MM.1S (cell line): ENCODE results near the gene RGL2.
"Not testable (repeated sequence)": the region's sequence is repeated elsewhere in the genome, so short reads cannot be mapped to it uniquely, and the experiment has no call there.

Experiments used
- DNase-seq: peaks from one replicate; pipeline ENCODE4 v3.0.0-alpha.2; 2015
- H2AFZ ChIP-seq: fragments of 300-600 bp; sonication (generic); 2 replicates; pipeline ENCODE4 v1.6.0; 2016; ENCODE audit warnings: antibody characterized with exemption, low read length
- H3F3A ChIP-seq: fragments of 300-600 bp; sonication (generic); 2 replicates; pipeline ENCODE4 v1.6.1; 2016; ENCODE audit warnings: mild to moderate bottlenecking, antibody characterized with exemption, low read length, moderate library complexity, mixed read lengths; ENCODE audit not compliant: insufficient read depth
- H3K27ac ChIP-seq: fragments of 300-600 bp; sonication (generic); 2 replicates; pipeline ENCODE4 v1.5.1; 2016; ENCODE audit warnings: mild to moderate bottlenecking, low read length
- H3K27me3 ChIP-seq: fragments of 300-600 bp; sonication (generic); replicated peaks from 2 replicates; pipeline ENCODE4 v1.6.0; 2016; ENCODE audit warnings: low read length; ENCODE audit not compliant: insufficient read depth
- H3K36me3 ChIP-seq: fragments of 300-600 bp; sonication (generic); replicated peaks from 2 replicates; pipeline ENCODE4 v1.6.1; 2016; ENCODE audit warnings: mild to moderate bottlenecking, low read length, mixed read lengths; ENCODE audit not compliant: insufficient read depth
- H3K4me1 ChIP-seq: fragments of 300-600 bp; sonication (generic); 2 replicates; pipeline ENCODE4 v1.6.1; 2016; ENCODE audit warnings: low read length, mixed read lengths
- H3K4me2 ChIP-seq: fragments of 300-600 bp; sonication (generic); 2 replicates; pipeline ENCODE4 v1.6.0; 2016; ENCODE audit warnings: low read depth, low read length
- H3K4me3 ChIP-seq: fragments of 300-600 bp; sonication (generic); 2 replicates; pipeline ENCODE4 v1.5.1; 2016; ENCODE audit warnings: low read length, mixed read lengths
- H3K79me2 ChIP-seq: fragments of 300-600 bp; sonication (generic); 2 replicates; pipeline ENCODE4 v1.6.1; 2016; ENCODE audit warnings: mixed run types, low read length, mixed read lengths
- H3K9ac ChIP-seq: fragments of 300-600 bp; sonication (generic); 2 replicates; pipeline ENCODE4 v1.6.1; 2016; ENCODE audit warnings: low read length, mixed read lengths
- H3K9me2 ChIP-seq: fragments of 300-600 bp; sonication (generic); replicated peaks from 2 replicates; pipeline ENCODE4 v1.6.1; 2016; ENCODE audit warnings: mild to moderate bottlenecking, low read length, mixed read lengths; ENCODE audit not compliant: insufficient read depth
- H3K9me3 ChIP-seq: fragments of 300-600 bp; sonication (generic); replicated peaks from 2 replicates; pipeline ENCODE4 v1.6.1; 2016; ENCODE audit warnings: mild to moderate bottlenecking, low read length, mixed read lengths; ENCODE audit not compliant: insufficient read depth
- H4K20me1 ChIP-seq: fragments of 300-600 bp; sonication (generic); 2 replicates; pipeline ENCODE4 v1.6.1; 2016; ENCODE audit warnings: mild to moderate bottlenecking, low read length, moderate library complexity, mixed read lengths; ENCODE audit not compliant: insufficient read depth
- EZH2 ChIP-seq: fragments of 300-600 bp; sonication (generic); optimal IDR thresholded peaks from 2 replicates; pipeline ENCODE3; 2017; ENCODE audit warnings: low read depth, mild to moderate bottlenecking, antibody characterized with exemption, low read length, mixed read lengths
- EZH2phosphoT487 ChIP-seq: fragments of 300-600 bp; sonication (generic); IDR thresholded peaks from 2 replicates; pipeline ENCODE4 v1.6.1; 2018; ENCODE audit warnings: antibody characterized with exemption, low read length
- TF ChIP-seq, protein P1 (sequence below): fragments of 300-600 bp; sonication (generic); IDR thresholded peaks from 2 replicates; pipeline ENCODE4 v1.5.1; 2016; ENCODE audit warnings: antibody characterized with exemption, low read length, mixed read lengths

RGL2 gene

DNA sequence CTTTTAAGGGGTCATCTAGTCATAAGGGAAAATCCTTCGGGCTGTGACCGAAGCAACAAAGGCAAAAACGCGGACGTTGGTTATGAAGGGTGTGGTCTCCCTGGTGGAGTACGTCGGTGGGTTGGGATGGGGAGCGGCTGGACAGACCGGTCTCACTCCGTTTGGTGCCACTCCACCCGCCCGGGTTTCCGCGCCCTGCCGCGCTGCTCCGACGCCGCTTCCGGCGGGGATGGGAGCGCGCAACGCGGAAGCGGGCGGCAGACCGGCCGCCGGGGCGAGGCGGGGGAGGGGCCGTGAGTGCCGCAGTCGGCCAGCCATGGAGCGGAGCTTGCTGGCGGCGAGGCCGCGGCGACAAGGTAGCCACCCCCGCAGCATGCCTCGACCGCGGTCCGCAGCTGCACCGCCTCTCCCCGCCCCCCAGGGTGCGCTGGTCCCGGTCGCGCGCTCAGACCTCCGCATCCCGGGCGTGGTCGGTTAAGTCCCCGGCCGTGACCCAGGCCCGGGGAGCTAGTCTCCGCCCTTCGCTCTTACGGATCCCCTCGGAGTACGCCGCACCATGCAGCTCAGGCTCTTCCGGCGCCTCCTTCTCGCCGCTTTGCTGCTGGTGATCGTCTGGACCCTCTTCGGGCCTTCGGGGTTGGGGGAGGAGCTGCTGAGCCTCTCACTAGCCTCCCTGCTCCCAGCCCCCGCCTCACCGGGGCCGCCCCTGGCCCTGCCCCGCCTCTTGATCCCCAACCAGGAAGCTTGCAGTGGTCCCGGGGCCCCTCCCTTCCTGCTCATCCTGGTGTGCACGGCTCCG, 21.7 kb downstream of the RGL2 start, which contains the start of gene B3GALT4:
Gene B3GALT4, plus strand, starts transcription at position 260 of the 799 bp plus-strand sequence. Its CDS starts 297 bp downstream, at position 557.
- no peak within 1 kb of the TSS for H3K4me2 ChIP-seq
- H3K27ac ChIP-seq = no peak within 1 kb of the TSS
- DNase-seq = no peak
- no peak within 1 kb of the TSS for H3K9ac ChIP-seq
- H3K27me3 ChIP-seq = no peaks in the 10 kb centered on the region
- no peaks in the 10 kb centered on the region for H3K9me2 ChIP-seq
- H3K4me3 ChIP-seq = no peak within 1 kb of the TSS
- peaks cover 25% of the 10 kb centered on the region for H4K20me1 ChIP-seq
- no peaks in the 10 kb centered on the region for H3K9me3 ChIP-seq
- H3F3A ChIP-seq = peaks cover 63% of the 10 kb centered on the region
- H2AFZ ChIP-seq = no peak within 1 kb of the TSS
- peaks cover 7% of the 10 kb centered on the region; the same call in 1 of the 2 replicates for H3K36me3 ChIP-seq
- peaks cover 9% of the 10 kb centered on the region for H3K4me1 ChIP-seq
- TF ChIP-seq EZH2 = no peak
- TF ChIP-seq, protein P1, sequence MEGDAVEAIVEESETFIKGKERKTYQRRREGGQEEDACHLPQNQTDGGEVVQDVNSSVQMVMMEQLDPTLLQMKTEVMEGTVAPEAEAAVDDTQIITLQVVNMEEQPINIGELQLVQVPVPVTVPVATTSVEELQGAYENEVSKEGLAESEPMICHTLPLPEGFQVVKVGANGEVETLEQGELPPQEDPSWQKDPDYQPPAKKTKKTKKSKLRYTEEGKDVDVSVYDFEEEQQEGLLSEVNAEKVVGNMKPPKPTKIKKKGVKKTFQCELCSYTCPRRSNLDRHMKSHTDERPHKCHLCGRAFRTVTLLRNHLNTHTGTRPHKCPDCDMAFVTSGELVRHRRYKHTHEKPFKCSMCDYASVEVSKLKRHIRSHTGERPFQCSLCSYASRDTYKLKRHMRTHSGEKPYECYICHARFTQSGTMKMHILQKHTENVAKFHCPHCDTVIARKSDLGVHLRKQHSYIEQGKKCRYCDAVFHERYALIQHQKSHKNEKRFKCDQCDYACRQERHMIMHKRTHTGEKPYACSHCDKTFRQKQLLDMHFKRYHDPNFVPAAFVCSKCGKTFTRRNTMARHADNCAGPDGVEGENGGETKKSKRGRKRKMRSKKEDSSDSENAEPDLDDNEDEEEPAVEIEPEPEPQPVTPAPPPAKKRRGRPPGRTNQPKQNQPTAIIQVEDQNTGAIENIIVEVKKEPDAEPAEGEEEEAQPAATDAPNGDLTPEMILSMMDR = no peak
- no peak for TF ChIP-seq EZH2phosphoT487
- H3K79me2 ChIP-seq = peaks cover 39% of the 10 kb centered on the region

DNA sequence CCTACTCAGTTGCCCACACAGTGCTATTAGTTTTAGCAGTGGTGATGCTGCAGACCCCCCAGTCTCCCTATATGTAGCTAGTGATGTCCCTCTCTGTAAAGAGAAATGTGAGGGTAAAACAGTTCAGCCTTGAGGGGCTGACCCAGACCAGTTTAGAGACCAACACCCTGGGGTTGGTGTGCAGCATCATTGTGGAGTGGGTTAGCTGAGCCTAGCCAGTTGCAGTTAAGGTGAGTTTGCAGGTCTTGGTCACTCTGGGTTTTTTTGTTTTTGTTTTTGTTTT, 22.2 kb downstream of the RGL2 start:
- Histone ChIP-seq H3F3A (peaks cover 64% of the 10 kb centered on the region), H3K27me3 (no peaks in the 10 kb centered on the region), H3K4me1 (peaks cover 9% of the 10 kb centered on the region), H3K4me3 (no peak overlapping the region), H3K9me2 (no peaks in the 10 kb centered on the region), H3K9ac (no peak overlapping the region), H3K27ac (no peak overlapping the region), H3K9me3 (no peaks in the 10 kb centered on the region), H3K36me3 (peaks cover 7% of the 10 kb centered on the region; the same call in 1 of the 2 replicates), H2AFZ (no peak overlapping the region), H3K79me2 (peaks cover 41% of the 10 kb centered on the region), H4K20me1 (peaks cover 25% of the 10 kb centered on the region), H3K4me2 (no peak overlapping the region)
- DNase-seq = no peak
- TF ChIP-seq EZH2 (no peak), EZH2phosphoT487 (no peak)
- TF ChIP-seq, protein P1 = no peak

DNA sequence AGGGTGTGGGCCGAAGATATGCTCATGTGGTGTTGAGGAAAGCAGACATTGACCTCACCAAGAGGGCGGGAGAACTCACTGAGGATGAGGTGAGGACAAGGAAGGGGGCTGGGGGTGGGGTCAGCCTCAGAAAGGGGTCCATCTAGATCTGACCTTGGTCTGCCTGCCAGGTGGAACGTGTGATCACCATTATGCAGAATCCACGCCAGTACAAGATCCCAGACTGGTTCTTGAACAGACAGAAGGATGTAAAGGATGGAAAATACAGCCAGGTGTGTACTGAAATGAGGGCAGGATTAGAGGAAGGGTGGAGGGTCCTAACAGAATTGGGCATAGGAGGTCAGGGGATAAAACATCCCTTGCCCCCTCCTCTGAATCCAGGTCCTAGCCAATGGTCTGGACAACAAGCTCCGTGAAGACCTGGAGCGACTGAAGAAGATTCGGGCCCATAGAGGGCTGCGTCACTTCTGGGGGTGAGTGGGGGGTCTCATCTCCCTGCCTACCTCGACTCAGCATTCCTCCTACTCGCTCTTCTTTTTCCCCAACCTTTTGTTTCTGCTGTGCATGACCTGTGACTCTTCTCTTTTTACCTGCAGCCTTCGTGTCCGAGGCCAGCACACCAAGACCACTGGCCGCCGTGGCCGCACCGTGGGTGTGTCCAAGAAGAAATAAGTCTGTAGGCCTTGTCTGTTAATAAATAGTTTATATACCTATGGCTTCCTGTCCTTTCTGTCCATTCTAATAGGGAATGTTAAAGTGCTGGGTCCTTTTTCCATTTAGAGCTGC, 22.8 kb downstream of the RGL2 start:
- not testable (repeated sequence) for H3K9ac ChIP-seq, DNase-seq
- H4K20me1 ChIP-seq = peaks cover 25% of the 10 kb centered on the region

More for the DNA sequence above, 22.8 kb downstream of the RGL2 start:
- not testable (repeated sequence) for H3K4me1 ChIP-seq, H3K9me3 ChIP-seq, H3K36me3 ChIP-seq, H3K4me2 ChIP-seq, H3K27me3 ChIP-seq, H3K9me2 ChIP-seq, H3K27ac ChIP-seq, H3K4me3 ChIP-seq, H2AFZ ChIP-seq
- Histone ChIP-seq H3K79me2 (peaks cover 46% of the 10 kb centered on the region), H3F3A (peaks cover 64% of the 10 kb centered on the region)
